Sigmoid colon (tissue), 4 donors: ENCODE data around the gene ARPC5.

ENCODE experiments used
- EP300 ChIP-seq, 4 donors: sonication (generic); formaldehyde crosslinking; IDR thresholded peaks; one replicate each; pipeline ENCODE4 v1.6.1; 2017; ENCODE audit warnings: antibody characterized with exemption in 4 of 4
- POLR2A ChIP-seq, 2 donors: fragments of 450-650 bp; IDR thresholded peaks; one replicate each; pipeline ENCODE4 v1.6.1; 2016; ENCODE audit warnings: antibody characterized with exemption in 2 of 2, mild to moderate bottlenecking in 2 of 2, moderate library complexity in 2 of 2
- TF ChIP-seq, protein P1 (sequence below), 4 experiments: fragments of 450-650 bp in 3 of 4; fragments of 200-600 bp in 1 of 4; IDR thresholded peaks; one replicate each; pipeline ENCODE4 v1.5.1; 2016 to 2019; ENCODE audit warnings: antibody characterized with exemption in 4 of 4, mild to moderate bottlenecking in 3 of 4, moderate library complexity in 2 of 4

- no peak for TF ChIP-seq POLR2A (IDR thresholded peaks at IDR 0.05)
- TF ChIP-seq, protein P1, sequence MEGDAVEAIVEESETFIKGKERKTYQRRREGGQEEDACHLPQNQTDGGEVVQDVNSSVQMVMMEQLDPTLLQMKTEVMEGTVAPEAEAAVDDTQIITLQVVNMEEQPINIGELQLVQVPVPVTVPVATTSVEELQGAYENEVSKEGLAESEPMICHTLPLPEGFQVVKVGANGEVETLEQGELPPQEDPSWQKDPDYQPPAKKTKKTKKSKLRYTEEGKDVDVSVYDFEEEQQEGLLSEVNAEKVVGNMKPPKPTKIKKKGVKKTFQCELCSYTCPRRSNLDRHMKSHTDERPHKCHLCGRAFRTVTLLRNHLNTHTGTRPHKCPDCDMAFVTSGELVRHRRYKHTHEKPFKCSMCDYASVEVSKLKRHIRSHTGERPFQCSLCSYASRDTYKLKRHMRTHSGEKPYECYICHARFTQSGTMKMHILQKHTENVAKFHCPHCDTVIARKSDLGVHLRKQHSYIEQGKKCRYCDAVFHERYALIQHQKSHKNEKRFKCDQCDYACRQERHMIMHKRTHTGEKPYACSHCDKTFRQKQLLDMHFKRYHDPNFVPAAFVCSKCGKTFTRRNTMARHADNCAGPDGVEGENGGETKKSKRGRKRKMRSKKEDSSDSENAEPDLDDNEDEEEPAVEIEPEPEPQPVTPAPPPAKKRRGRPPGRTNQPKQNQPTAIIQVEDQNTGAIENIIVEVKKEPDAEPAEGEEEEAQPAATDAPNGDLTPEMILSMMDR (IDR thresholded peaks at IDR 0.05): no peak
- TF ChIP-seq EP300 (IDR thresholded peaks at IDR 0.05): no peak
Observed at GRCh38 chr1:183636783-183637182, 1.2 kb upstream of the ARPC5 start.
